ENCODE results near the gene IRAK3. TPM values are rescaled to one million over a fixed set of nuclear protein-coding genes. Genes with fewer than 3 reads are reported as not detected.

IRAK3 gene
- total RNA-seq, 4 donors from 2014 or later, result 3.0 to 26.4 (median 7.8) TPM

GRCh38 chr12:66196806-66197205, 7.8 kb downstream of the IRAK3 start:
- no peak for DNase-seq
- no peak overlapping the region for H3K4me3 ChIP-seq
- no peak overlapping the region for H3K27ac ChIP-seq
- H3K4me1 ChIP-seq, result no peaks in the 10 kb centered on the region
- H3K36me3 ChIP-seq, result no peaks in the 10 kb centered on the region
- no peak for TF ChIP-seq POLR2A (IDR thresholded peaks at IDR 0.05)
- no peak for TF ChIP-seq CTCF (IDR thresholded peaks at IDR 0.05)
- H3K27me3 ChIP-seq, result no peaks in the 10 kb centered on the region
- no peaks in the 10 kb centered on the region for H3K9me3 ChIP-seq

DNA sequence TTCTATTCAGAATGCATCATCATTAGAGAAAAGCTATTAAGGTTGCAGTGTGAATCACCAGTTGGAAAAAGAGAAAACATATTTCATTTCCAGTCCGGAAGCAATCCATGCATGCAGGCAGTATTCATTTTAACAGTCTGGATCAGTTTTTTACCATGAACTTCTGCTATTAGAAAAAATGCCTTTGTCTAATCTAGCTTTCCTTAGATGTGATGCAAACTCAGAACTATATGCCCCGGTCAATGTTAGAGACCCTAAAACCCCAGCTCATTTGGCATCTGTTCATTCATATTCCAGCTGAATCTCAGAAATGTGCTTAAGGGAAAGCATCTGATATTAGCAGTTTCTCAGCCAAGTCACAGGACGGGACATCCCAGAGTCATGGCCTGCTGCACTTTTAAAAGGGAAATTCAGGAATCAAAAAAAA, 8.5 kb downstream of the IRAK3 start:
- Histone ChIP-seq H3K36me3 (no peaks in the 10 kb centered on the region), H3K4me3 (no peak overlapping the region), H3K27me3 (no peaks in the 10 kb centered on the region), H3K27ac (no peak overlapping the region), H3K9me3 (no peaks in the 10 kb centered on the region), H3K4me1 (no peaks in the 10 kb centered on the region)
- DNase-seq, result no peak
- TF ChIP-seq CTCF (IDR thresholded peaks at IDR 0.05) (no peak), POLR2A (IDR thresholded peaks at IDR 0.05) (no peak)

DNA sequence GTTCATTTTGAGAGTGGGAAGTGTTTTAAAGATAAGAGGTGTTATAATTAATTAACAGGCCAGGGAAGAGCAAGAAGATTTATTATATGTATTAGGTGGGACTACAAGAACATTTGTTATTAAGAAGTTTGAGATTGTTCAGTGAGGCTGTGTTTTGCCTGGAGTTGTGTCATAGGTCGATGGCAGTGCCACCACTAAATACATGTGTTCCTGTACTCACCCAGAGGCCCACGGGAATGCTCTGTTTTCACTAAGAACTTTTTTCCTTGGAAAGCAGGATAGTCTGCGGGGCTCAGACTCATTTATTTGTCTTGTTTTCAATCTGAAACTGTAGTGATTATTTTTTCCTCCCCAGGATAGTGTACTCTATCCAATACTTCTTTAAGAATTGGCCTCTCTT, 10.1 kb downstream of the IRAK3 start:
- TF ChIP-seq CTCF (IDR thresholded peaks at IDR 0.05) (no peak), POLR2A (IDR thresholded peaks at IDR 0.05) (no peak)
- no peak for DNase-seq
- Histone ChIP-seq H3K9me3 (no peaks in the 10 kb centered on the region), H3K4me1 (no peaks in the 10 kb centered on the region), H3K4me3 (no peak overlapping the region), H3K27ac (no peak overlapping the region), H3K27me3 (no peaks in the 10 kb centered on the region), H3K36me3 (no peaks in the 10 kb centered on the region)

DNA sequence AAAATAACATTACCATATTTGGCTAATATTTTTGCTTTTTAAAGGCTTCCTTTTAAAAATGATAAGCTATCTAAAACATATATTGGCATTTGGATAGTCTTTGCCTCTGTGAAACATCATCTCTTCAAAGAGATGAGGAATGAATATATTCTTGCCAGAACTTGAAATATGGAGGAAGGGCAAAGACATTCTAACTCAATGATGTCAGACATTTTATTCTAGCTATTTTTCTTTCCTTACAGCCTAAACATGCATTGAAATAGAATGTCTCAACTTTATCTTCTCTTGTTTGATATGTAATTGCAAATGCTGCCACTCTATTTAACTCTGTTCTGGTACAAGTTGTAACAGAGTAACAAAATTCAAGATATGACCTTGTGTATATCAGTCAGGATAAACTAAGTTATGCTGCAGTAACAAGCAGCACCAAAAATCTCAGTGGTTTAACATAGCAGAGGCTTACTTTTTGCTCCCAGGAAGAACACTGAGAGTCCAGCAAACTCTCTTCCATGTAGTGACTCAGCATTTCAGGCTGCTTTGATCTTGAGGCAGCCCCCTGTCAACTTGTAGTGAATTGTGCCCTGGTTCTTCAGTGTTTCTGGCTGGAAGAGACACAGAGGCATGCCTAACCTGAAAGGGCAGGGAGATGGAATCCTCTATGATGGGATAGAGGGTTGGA, 11.0 kb downstream of the IRAK3 start:
- TF ChIP-seq POLR2A (IDR thresholded peaks at IDR 0.05) (no peak), CTCF (IDR thresholded peaks at IDR 0.05) (no peak)
- Histone ChIP-seq H3K27ac (no peak overlapping the region), H3K36me3 (no peaks in the 10 kb centered on the region), H3K9me3 (no peaks in the 10 kb centered on the region), H3K4me3 (no peak overlapping the region), H3K4me1 (no peaks in the 10 kb centered on the region), H3K27me3 (no peaks in the 10 kb centered on the region)
- no peak for DNase-seq

DNA sequence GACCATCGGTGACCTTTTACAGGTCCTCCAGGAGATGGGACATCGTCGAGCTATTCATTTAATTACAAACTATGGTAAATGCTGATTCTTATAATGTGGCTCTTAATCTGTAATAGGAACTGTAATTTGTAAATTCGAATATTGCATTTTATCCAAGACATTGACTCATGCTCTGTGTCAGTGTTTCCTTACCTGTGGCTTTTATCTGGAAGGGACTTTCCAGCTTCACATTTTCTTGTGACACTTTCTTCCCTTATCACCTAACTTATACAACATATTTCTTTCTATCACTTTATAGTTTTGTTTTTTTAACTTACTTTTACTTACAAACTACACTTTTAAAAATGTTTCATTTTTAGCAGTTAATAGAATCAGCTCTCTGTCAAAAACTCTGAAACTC, 14.8 kb downstream of the IRAK3 start:
- no peaks in the 10 kb centered on the region for H3K9me3 ChIP-seq
- no peaks in the 10 kb centered on the region for H3K4me1 ChIP-seq
- no peak for DNase-seq
- H3K27me3 ChIP-seq, result no peaks in the 10 kb centered on the region
- TF ChIP-seq CTCF (IDR thresholded peaks at IDR 0.05) (no peak), POLR2A (IDR thresholded peaks at IDR 0.05) (no peak)
- no peaks in the 10 kb centered on the region for H3K36me3 ChIP-seq
- H3K27ac ChIP-seq, result no peak overlapping the region
- H3K4me3 ChIP-seq, result no peak overlapping the region

- Histone ChIP-seq H3K9me3 (no peaks in the 10 kb centered on the region), H3K4me3 (no peak overlapping the region), H3K27ac (no peak overlapping the region), H3K27me3 (no peaks in the 10 kb centered on the region), H3K36me3 (no peaks in the 10 kb centered on the region), H3K4me1 (no peaks in the 10 kb centered on the region)
- no peak for TF ChIP-seq CTCF (IDR thresholded peaks at IDR 0.05)
- TF ChIP-seq POLR2A (IDR thresholded peaks at IDR 0.05), result no peak
- DNase-seq, result no peak
Measured at GRCh38 chr12:66206141-66206540, 17.1 kb downstream of the IRAK3 start.

All from Peyer's patch (tissue), 4 donors.